Fibroblast of lung (primary cell): ENCODE results near the gene FSIP1.

Source experiments
- CTCF ChIP-seq, 2 donors: IDR thresholded peaks in 1 of 2; conservative IDR thresholded peaks in 1 of 2; 1 replicate in 1 of 2; 2 replicates in 1 of 2; pipeline ENCODE4 v1.5.1; 2011 to 2012; ENCODE audit warnings: low read length in 2 of 2, control low read depth in 1 of 2, inconsistent platforms in 1 of 2, low read depth in 1 of 2, mild to moderate bottlenecking in 1 of 2
- EZH2 ChIP-seq: IDR thresholded peaks from 2 replicates; pipeline ENCODE4 v1.5.1; 2012; ENCODE audit warnings: low read length, control low read depth, mild to moderate bottlenecking; ENCODE audit errors: missing control alignments

GRCh38 chr15:39828374-39828931 lies 45.8 kb upstream of the FSIP1 start:
- TF ChIP-seq CTCF (conservative IDR thresholded peaks at IDR 0.05 in 1 of 2, IDR thresholded peaks at IDR 0.05 in 1 of 2; ENCODE audit: low read depth in 1 of 2, low read length in 2 of 2) (no peak), EZH2 (no peak)
